ENCODE data around the gene NPC2.

The NPC2 gene

GRCh38 chr14:74501691-74502090 lies 8.6 kb upstream of the NPC2 start:
- DNase-seq, result no peak

- DNase-seq, result no peak
Measured at GRCh38 chr14:74501135-74501614, 8.1 kb upstream of the NPC2 start.

- no peak for DNase-seq
Measured at GRCh38 chr14:74500417-74501134, 7.5 kb upstream of the NPC2 start.

- no peak for DNase-seq
Measured at GRCh38 chr14:74495356-74495755, 2.3 kb upstream of the NPC2 start.

GRCh38 chr14:74493343-74494261 lies 497 bp upstream of the NPC2 start, which contains the start of gene ISCA2:
Gene ISCA2 (plus strand): TSS chr14:74493765. CDS start chr14:74493775, 10 bp downstream.
- peak; percentile 100 for DNase-seq

GRCh38 chr14:74491956-74492775 lies 939 bp downstream of the NPC2 start:
- DNase-seq, result no peak

GRCh38 chr14:74490486-74490885 lies 2.6 kb downstream of the NPC2 start:
- no peak for DNase-seq

- DNase-seq, result no peak
Measured at GRCh38 chr14:74488786-74489397, 4.2 kb downstream of the NPC2 start.

GRCh38 chr14:74486164-74486563 lies 6.9 kb downstream of the NPC2 start:
- no peak for DNase-seq

- no peak for DNase-seq
Measured at GRCh38 chr14:74483321-74483720, 9.8 kb downstream of the NPC2 start.

GRCh38 chr14:74482571-74482970 lies 10.5 kb downstream of the NPC2 start:
- DNase-seq, result no peak

- DNase-seq, result no peak
Measured at GRCh38 chr14:74480046-74480445, 13.1 kb downstream of the NPC2 start.

- no peak for DNase-seq
Measured at GRCh38 chr14:74478996-74479635, 14.0 kb downstream of the NPC2 start.

- DNase-seq, result no peak
Measured at GRCh38 chr14:74476607-74477006, 16.5 kb downstream of the NPC2 start.

GRCh38 chr14:74476107-74476506 lies 17.0 kb downstream of the NPC2 start:
- DNase-seq, result no peak

GRCh38 chr14:74475678-74476077 lies 17.4 kb downstream of the NPC2 start:
- no peak for DNase-seq

- DNase-seq, result no peak
Measured at GRCh38 chr14:74474376-74474775, 18.7 kb downstream of the NPC2 start.

- DNase-seq, result no peak
Measured at GRCh38 chr14:74472601-74473000, 20.5 kb downstream of the NPC2 start.

- no peak for DNase-seq
Measured at GRCh38 chr14:74469548-74470518, 23.3 kb downstream of the NPC2 start.

GRCh38 chr14:74468513-74468912 lies 24.6 kb downstream of the NPC2 start:
- no peak for DNase-seq

- DNase-seq, result no peak
Measured at GRCh38 chr14:74465335-74465734, 27.8 kb downstream of the NPC2 start.

Measured in activated effector memory CD4-positive, alpha-beta T cell treated with Interleukin-2 at 50 U/mL for 16 hours (primary cell).